ENCODE data around the gene SUPT3H. TPM values are rescaled to one million over a fixed set of nuclear protein-coding genes. Genes with fewer than 3 reads are reported as not detected.

SUPT3H gene
- total RNA-seq, 2 experiments from 2014 or later: 13.6 to 14.4 TPM

DNA sequence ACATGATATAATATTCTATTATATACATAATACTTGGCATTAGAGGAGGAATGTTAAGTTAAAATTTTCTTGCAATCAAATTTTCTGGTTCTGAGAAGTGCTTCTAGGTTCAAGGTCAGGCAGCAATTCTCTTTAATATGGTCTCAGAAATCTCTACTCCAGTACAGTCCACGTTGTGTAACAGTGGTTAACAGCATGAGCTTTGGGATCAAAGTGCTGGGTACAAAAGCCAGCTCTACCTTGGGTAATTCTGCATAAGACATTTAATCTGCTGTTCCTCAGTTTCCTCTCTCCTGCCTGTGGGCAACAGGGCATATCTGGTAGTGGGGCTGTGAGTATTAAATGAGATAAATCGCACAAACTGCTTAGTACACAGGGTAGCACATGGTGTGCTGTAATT lies 552.5 kb downstream of the SUPT3H start:
- peaks cover 11% of the 10 kb centered on the region for H3K36me3 Mint-ChIP-seq
- H3K27ac Mint-ChIP-seq: no peak overlapping the region
- H3K9me3 Mint-ChIP-seq: no peaks in the 10 kb centered on the region
- no peak overlapping the region for H3K4me3 Mint-ChIP-seq
- no peaks in the 10 kb centered on the region for H3K27me3 Mint-ChIP-seq
- H3K4me1 Mint-ChIP-seq: peaks cover 22% of the 10 kb centered on the region
- DNase-seq: no peak

DNA sequence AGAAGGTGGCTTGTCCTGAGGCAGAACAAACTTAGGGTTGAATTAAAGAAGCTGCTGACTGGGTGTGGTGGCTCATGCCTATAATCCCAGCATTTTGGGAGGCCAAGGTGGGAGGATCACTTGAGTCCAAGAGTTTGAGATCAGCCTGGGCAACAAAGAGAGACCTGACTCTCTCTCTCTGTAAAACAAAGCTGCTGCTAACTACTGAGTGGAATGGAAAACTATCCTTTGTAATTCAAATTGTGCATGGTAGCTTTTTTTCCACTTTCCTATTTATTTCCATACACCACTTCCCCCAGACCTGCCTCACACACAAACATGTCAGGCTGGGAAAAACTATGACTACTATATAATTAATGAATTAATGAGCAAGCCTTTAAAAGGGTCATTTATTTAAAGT lies 553.2 kb downstream of the SUPT3H start:
- no peak overlapping the region for H3K27ac Mint-ChIP-seq
- no peak for DNase-seq
- H3K36me3 Mint-ChIP-seq: peaks cover 11% of the 10 kb centered on the region
- H3K4me3 Mint-ChIP-seq: no peak overlapping the region
- peaks cover 16% of the 10 kb centered on the region for H3K4me1 Mint-ChIP-seq
- H3K9me3 Mint-ChIP-seq: no peaks in the 10 kb centered on the region
- H3K27me3 Mint-ChIP-seq: no peaks in the 10 kb centered on the region

DNA sequence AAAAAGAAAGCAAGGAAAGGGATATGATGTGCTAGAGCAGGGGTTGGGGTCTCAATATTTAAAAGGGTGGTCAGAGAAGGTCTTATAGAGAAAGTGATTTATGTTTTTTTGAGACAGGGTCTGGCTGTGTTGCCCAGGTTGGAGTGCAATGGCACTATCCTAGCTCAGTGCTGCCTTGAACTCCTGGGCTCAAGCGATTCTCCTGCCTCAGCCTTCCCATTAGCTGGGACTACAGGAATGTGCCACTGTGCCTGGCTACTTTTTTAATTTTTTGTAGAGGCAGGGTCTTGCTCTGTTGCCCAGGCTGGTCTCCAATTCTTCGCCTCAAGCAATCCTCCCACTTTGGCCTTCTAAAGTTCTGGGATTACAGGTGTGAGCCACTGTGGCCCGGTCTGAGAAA lies 557.0 kb downstream of the SUPT3H start:
- Mint-ChIP-seq H3K27me3 (no peaks in the 10 kb centered on the region), H3K9me3 (peaks cover 14% of the 10 kb centered on the region), H3K36me3 (peaks cover 21% of the 10 kb centered on the region), H3K27ac (no peak overlapping the region), H3K4me1 (peaks cover 8% of the 10 kb centered on the region), H3K4me3 (no peak overlapping the region)
- DNase-seq: no peak

DNA sequence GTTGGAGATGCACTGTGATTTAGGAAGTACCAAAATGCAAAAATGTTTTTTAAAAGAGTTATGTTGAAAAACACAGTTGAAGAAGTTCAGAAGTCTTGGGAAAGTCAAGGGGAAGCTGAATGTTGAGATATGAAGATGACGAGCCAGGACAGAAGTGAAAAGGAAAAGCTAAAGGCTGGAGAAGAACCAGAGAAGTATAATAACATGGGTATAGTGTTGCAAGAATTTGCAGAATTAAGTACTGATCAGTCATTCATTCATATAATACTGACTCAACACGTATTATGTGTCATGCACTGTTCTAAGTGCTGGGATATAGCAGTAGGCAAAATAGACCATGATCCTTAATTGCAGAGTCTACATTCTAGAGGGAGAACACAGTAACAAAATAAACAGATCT lies 557.4 kb downstream of the SUPT3H start:
- Mint-ChIP-seq H3K27ac (no peak overlapping the region), H3K4me3 (no peak overlapping the region), H3K4me1 (peaks cover 8% of the 10 kb centered on the region), H3K36me3 (peaks cover 22% of the 10 kb centered on the region), H3K27me3 (no peaks in the 10 kb centered on the region), H3K9me3 (peaks cover 14% of the 10 kb centered on the region)
- no peak for DNase-seq

DNA sequence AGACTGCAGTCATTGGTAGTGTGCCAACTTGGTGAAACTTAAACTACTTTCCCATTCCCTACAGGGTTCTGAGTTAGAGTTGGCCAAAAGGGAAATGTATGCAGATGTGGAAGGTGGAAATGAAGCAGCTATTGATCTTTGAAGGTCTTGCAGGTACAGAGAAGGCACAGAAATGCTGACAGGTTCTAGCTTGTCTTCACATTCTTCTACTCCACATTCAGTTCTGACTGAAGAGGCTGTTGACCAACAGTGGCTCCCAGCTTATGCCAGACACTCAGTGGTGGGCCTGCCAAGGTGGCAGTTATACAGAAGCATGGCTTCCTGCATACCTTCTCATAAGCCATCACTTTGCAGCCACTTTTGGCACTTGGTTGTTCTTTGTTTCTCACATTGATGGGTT lies 566.3 kb downstream of the SUPT3H start:
- peaks cover 20% of the 10 kb centered on the region for H3K36me3 Mint-ChIP-seq
- H3K27ac Mint-ChIP-seq: no peak overlapping the region
- peaks cover 17% of the 10 kb centered on the region for H3K4me1 Mint-ChIP-seq

DNA sequence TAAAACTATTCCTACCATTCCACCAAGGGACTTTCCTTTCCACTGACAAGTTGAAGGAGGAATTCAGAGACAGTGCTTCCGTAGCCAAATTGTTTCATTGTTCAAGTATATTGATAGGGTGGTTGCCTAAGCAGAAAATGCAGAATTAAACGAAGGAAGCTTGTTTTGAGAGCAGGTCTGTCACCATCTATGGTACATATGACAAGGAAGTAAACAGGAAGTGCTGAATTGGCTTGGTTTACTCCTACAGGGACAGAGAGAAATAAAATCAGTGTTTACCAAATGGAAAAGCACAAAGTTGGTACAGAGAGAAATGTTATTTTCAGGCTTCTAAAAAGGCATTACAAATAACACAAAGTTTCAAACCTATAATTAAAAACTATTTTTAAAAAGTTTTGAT lies 568.5 kb downstream of the SUPT3H start:
- H3K4me1 Mint-ChIP-seq: peaks cover 14% of the 10 kb centered on the region

More for the DNA sequence above, 566.3 kb downstream of the SUPT3H start:
- Mint-ChIP-seq H3K9me3 (peaks cover 4% of the 10 kb centered on the region), H3K4me3 (no peak overlapping the region), H3K27me3 (no peaks in the 10 kb centered on the region)
- DNase-seq: no peak

DNA sequence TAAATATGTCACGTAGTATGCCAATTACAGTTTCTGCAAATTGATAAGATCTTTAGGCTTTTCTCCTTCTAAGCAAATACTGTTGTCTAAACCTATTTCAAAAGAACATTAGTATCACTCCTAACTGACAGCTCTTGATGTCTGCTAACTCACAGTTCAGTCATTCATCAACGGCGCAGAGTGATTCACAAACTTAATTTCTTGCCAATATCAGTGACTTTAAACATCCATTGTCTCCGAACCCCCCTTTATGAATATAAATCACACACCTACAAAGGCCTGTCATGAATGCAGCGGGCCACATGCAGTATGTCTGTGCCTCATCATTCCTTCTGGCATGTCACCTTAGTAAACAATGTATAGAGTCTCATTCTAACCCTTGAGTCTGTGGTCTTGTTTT lies 569.6 kb downstream of the SUPT3H start:
- Mint-ChIP-seq H3K27ac (no peak overlapping the region), H3K4me3 (no peak overlapping the region), H3K4me1 (peaks cover 14% of the 10 kb centered on the region), H3K27me3 (no peaks in the 10 kb centered on the region), H3K9me3 (peaks cover 1% of the 10 kb centered on the region), H3K36me3 (peaks cover 18% of the 10 kb centered on the region)
- DNase-seq: no peak

More for the DNA sequence above, 568.5 kb downstream of the SUPT3H start:
- Mint-ChIP-seq H3K4me3 (no peak overlapping the region), H3K36me3 (peaks cover 18% of the 10 kb centered on the region), H3K27me3 (no peaks in the 10 kb centered on the region), H3K27ac (no peak overlapping the region), H3K9me3 (peaks cover 1% of the 10 kb centered on the region)
- DNase-seq: no peak

DNA sequence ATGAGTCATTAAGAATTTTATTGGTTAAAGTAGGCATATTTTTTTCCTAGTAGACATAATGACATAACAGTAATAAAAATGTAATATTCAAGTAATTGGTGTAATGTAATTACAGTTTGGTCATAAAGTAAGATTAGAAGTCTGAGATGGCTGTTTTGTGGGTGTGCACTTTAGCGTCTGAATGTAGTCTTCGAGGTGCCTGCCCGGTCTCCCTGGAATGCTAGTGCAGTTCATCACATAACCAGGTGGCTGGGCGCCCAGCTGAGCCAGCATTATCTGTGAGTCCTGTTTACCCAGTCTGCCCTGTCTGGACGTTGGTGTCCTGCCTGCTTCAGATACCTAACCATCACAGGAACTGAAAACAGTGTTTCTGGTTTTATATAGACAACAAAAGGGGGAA lies 571.1 kb downstream of the SUPT3H start:
- DNase-seq: no peak
- peaks cover 14% of the 10 kb centered on the region for H3K36me3 Mint-ChIP-seq
- H3K4me3 Mint-ChIP-seq: no peak overlapping the region
- H3K4me1 Mint-ChIP-seq: peaks cover 11% of the 10 kb centered on the region
- no peaks in the 10 kb centered on the region for H3K27me3 Mint-ChIP-seq
- H3K9me3 Mint-ChIP-seq: no peaks in the 10 kb centered on the region
- no peak overlapping the region for H3K27ac Mint-ChIP-seq

DNA sequence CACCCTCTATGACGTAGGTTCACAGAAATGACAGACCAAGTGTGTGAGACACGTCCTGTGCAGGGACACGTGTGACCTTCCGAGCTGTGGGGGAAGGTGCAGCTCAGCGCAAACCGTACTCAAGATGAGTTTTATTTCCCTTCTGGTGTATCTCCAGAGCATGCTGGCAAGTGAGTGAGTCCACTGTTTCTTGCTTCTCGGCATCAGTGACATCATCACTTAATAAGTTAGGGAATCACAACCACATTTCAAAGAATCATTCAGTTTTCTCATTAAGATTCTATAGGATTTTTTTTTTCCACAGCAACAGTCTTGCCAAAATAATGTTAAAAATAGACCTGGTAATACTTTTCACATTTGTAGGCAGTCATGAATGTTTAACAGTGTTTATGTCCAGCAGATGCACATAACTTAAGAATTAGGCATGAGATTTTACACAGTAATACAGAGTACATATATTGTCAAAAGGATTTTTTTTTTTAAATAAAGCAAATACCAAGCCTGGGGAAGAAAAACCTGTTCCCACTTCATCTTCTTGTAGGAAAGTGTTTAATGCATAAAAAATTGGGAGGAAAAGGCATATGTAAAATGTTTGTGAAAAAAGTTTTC lies 572.4 kb downstream of the SUPT3H start:
- Mint-ChIP-seq H3K27me3 (no peaks in the 10 kb centered on the region), H3K36me3 (peaks cover 9% of the 10 kb centered on the region), H3K4me3 (no peak overlapping the region), H3K27ac (no peak overlapping the region), H3K4me1 (peaks cover 5% of the 10 kb centered on the region), H3K9me3 (no peaks in the 10 kb centered on the region)
- no peak for DNase-seq

DNA sequence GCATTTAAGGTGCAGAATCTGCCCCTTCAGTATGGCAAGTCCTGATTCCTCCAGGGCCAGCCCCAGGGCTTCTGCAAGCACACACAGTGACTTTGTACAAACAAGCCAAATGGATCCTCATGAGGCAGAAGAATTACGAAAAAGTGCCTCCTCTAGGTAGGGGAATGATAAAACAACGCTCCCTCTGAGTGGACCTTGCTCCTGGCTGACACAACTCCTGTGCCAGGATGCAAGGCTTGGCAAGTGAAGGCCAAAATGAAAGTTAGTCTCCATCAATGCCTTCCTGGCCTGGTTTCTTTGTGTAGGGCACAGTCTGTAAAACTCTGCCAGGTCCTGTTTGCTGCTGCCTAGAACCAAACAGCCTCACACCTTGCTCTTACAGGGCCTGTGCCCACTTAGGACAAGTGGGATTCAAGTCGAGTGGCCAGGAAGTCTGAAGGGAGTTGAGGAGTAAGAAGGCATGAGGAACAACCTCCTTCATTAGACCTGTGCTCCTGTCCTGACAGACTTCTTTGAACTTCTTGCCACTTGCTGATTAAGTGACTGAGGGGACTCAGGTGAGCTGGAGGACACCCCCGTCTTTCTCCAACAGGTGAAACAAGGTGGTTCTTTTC lies 573.1 kb downstream of the SUPT3H start:
- no peak for DNase-seq
- Mint-ChIP-seq H3K36me3 (peaks cover 9% of the 10 kb centered on the region), H3K4me3 (no peak overlapping the region), H3K27ac (no peak overlapping the region), H3K4me1 (peaks cover 5% of the 10 kb centered on the region), H3K9me3 (no peaks in the 10 kb centered on the region), H3K27me3 (no peaks in the 10 kb centered on the region)

DNA sequence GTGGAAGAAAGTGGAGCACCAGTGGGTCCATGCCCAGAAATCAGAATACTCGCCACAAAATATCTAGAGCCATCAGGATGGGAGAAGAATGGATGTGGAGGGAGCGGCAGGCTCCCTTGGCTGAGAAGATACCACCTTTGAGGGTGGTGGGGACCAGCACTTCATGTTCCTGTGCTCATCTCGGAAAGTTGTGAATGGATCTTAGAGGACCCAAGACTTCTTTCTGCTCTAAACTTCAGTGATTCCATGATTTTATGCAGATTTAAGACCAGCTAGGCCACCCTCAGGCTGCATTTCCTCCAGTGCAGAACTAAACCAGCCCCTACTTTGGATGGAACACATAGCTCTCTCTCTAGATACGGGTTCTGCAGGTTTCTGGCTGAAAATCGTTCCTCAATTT lies 573.7 kb downstream of the SUPT3H start:
- peaks cover 2% of the 10 kb centered on the region for H3K4me1 Mint-ChIP-seq
- no peaks in the 10 kb centered on the region for H3K9me3 Mint-ChIP-seq
- no peak overlapping the region for H3K4me3 Mint-ChIP-seq
- peaks cover 4% of the 10 kb centered on the region for H3K36me3 Mint-ChIP-seq
- DNase-seq: no peak
- H3K27ac Mint-ChIP-seq: no peak overlapping the region
- H3K27me3 Mint-ChIP-seq: no peaks in the 10 kb centered on the region

DNA sequence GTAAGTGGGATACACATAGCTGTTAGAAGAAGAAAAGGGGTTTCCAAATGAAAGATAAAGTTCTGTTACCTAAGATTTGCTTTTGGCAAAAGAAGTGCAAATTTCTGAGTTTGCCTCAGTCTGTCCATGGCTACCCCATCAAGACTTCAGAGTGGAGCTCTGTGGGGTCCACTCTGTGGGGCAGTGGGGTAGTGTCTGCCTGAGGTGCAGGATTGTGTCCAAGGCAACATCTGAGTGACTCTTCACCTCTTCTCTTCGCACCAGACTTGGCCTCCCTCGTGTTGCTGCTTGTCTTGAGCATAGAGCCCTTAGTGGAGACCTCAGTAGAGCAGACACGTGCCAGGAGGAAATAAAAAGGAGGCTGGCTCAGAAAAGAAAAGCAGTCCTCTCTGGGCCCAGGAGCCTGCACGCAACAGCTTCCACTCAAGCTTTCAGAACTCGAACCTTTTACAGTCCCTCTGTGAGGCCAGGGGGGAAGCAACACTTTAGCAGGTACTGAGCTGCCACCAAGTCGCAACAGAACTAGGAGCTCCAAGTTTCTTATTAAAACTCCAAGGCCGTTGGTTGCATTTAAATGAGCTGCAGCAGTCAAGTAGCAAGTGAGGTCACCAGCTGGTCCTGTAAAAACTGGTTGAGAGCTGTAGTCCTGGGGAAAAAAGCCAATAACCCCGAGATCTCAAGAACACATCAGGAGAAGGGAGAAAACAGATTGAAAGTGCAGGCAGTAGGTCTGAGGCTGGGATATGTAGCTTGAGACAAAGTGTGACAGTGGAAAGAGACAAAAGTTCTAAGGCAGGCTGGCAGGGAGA lies 576.7 kb downstream of the SUPT3H start:
- H3K27ac Mint-ChIP-seq: no peak overlapping the region
- H3K4me1 Mint-ChIP-seq: no peaks in the 10 kb centered on the region
- no peak for DNase-seq
- H3K36me3 Mint-ChIP-seq: no peaks in the 10 kb centered on the region
- no peaks in the 10 kb centered on the region for H3K27me3 Mint-ChIP-seq
- no peak overlapping the region for H3K4me3 Mint-ChIP-seq
- no peaks in the 10 kb centered on the region for H3K9me3 Mint-ChIP-seq

DNA sequence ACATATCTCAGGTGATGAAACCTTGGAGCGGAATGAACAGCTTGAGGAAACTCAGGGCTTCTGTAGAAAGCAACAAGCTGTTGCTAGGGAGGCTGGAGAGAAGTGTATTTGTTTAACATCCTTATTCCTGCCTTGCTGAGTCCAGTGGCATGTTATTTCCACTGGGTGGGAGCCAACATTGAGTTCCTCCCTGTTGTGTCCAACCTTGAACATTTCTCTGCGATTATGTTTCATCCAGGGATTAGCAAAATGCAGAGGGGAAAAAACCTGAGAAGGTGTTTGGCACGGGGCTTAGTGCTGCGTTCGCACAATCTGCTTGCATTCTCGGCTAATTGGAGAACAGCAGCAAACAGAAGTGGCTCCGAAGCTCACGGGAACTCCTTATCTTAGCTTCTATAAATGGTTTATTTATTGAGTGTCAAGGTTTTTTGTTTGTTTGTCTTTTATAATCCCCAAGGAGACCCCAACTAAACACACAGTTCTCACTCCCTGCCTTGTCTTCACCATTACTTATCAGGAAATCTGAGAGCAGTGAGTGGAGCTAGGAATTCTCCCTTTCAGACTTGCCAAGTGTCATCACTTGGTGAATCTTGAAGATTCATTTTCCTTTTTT lies 577.5 kb downstream of the SUPT3H start:
- no peaks in the 10 kb centered on the region for H3K36me3 Mint-ChIP-seq
- H3K27me3 Mint-ChIP-seq: no peaks in the 10 kb centered on the region
- no peak overlapping the region for H3K27ac Mint-ChIP-seq
- H3K9me3 Mint-ChIP-seq: no peaks in the 10 kb centered on the region
- H3K4me3 Mint-ChIP-seq: no peak overlapping the region
- no peak for DNase-seq
- no peaks in the 10 kb centered on the region for H3K4me1 Mint-ChIP-seq

DNA sequence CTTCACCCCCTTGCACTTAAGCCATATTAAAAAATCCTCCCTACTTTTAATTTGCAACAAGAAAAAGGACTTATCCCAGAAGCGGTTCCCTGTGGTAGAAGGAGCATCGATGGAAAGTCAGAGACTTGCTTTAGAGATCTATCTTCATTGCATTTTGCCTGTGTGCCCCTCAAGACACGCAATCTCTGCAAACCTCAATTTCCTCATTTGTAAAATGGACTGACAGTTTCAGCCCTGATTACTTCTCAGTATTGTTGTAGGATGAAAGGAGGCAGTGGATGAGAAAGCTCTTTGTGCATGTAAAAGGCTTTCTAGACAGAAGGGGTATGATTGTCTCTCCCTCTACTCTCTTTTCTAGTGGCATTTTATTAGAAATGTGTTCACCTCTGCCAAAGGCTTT lies 580.0 kb downstream of the SUPT3H start:
- Mint-ChIP-seq H3K9me3 (no peaks in the 10 kb centered on the region), H3K36me3 (no peaks in the 10 kb centered on the region)

DNA sequence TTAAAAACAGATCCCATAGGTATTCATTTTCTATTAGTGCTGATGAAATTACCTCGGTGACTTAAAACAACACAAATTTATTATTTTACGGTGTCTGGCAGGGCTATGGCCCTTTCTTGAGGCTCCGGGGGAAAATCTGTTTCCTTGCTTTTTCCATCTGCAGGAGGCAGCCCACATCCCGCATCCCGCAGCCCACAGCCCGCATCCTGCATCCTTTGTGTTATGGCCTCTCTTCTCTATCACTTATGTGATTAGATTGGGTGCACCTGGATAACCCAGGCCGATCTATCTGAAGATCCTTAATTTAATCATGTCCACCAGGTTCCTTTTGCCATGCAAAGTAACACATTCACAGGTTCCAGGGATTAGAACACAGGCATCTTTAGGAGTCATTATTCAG lies 582.4 kb downstream of the SUPT3H start:
- Mint-ChIP-seq H3K27me3 (no peaks in the 10 kb centered on the region), H3K36me3 (no peaks in the 10 kb centered on the region), H3K9me3 (no peaks in the 10 kb centered on the region), H3K4me3 (no peak overlapping the region), H3K4me1 (no peaks in the 10 kb centered on the region), H3K27ac (no peak overlapping the region)
- no peak for DNase-seq

More for the DNA sequence above, 580.0 kb downstream of the SUPT3H start:
- no peak for DNase-seq
- H3K4me1 Mint-ChIP-seq: no peaks in the 10 kb centered on the region
- no peak overlapping the region for H3K27ac Mint-ChIP-seq
- no peak overlapping the region for H3K4me3 Mint-ChIP-seq
- no peaks in the 10 kb centered on the region for H3K27me3 Mint-ChIP-seq

Measured in activated naive CD8-positive, alpha-beta T cell treated with anti-CD3 and anti-CD28 coated beads for 36 hours (primary cell).